ENCODE data around the gene COL21A1. TPM values are rescaled to one million over a fixed set of nuclear protein-coding genes. Genes with fewer than 3 reads are reported as not detected.

The COL21A1 gene
- total RNA-seq, 2 experiments from 2014 or later: not detected

DNA sequence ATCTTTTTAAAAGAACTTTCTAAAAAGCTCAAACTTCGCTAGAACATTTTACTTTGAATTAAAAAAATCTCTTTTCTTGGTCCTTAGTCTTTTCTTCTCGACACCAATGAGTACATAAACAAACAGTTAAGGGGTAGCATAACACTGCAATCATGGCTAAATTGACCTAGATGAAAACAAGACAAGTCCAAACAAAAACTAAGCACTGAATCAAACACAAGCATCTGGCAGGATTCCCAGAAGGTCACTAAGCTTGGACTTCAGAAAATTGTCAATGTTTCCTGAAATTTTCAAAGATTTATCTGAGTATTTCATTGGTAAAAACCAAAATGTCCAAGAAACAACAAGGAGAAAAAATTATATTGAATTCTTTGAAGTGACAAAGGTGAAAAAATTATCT lies 5.0 kb downstream of the COL21A1 start:
- no peak for DNase-seq
- H3K4me3 Mint-ChIP-seq: no peak overlapping the region
- Histone ChIP-seq H3K9me3 (ENCODE audit: control insufficient read depth in 1 of 2, insufficient read depth in 1 of 2, low read length in 2 of 2) (peaks cover 0 to 7% of the 10 kb centered on the region in 2 experiments), H3K4me1 (ENCODE audit: insufficient read depth, low read length) (no peaks in the 10 kb centered on the region), H3K27me3 (ENCODE audit: control insufficient read depth in 1 of 2, insufficient read depth in 2 of 2, low read length in 2 of 2) (peaks cover 0 to 4% of the 10 kb centered on the region in 2 experiments), H3K27ac (ENCODE audit: low read depth in 1 of 2, low read length in 2 of 2) (no peak overlapping the region), H3K4me3 (ENCODE audit: low read length) (no peak overlapping the region), H3K36me3 (ENCODE audit: insufficient read depth, low read length) (no peaks in the 10 kb centered on the region)
- H3K9me3 Mint-ChIP-seq: no peaks in the 10 kb centered on the region
- H3K4me1 Mint-ChIP-seq (ENCODE audit: low read depth): no peaks in the 10 kb centered on the region
- H3K27ac Mint-ChIP-seq: no peak overlapping the region
- ATAC-seq (ENCODE audit: poor library complexity): no peak
- no peaks in the 10 kb centered on the region for H3K36me3 Mint-ChIP-seq (ENCODE audit: low read depth)
- peaks cover 11% of the 10 kb centered on the region for H3K27me3 Mint-ChIP-seq
- TF ChIP-seq, protein P1, sequence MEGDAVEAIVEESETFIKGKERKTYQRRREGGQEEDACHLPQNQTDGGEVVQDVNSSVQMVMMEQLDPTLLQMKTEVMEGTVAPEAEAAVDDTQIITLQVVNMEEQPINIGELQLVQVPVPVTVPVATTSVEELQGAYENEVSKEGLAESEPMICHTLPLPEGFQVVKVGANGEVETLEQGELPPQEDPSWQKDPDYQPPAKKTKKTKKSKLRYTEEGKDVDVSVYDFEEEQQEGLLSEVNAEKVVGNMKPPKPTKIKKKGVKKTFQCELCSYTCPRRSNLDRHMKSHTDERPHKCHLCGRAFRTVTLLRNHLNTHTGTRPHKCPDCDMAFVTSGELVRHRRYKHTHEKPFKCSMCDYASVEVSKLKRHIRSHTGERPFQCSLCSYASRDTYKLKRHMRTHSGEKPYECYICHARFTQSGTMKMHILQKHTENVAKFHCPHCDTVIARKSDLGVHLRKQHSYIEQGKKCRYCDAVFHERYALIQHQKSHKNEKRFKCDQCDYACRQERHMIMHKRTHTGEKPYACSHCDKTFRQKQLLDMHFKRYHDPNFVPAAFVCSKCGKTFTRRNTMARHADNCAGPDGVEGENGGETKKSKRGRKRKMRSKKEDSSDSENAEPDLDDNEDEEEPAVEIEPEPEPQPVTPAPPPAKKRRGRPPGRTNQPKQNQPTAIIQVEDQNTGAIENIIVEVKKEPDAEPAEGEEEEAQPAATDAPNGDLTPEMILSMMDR (IDR thresholded peaks at IDR 0.05): no peak
- POLR2A ChIA-PET: no interaction called here
- intact Hi-C loops (cut with DNase I, micrococcal nuclease): no loop called here
- CTCF ChIA-PET: no interaction called here

DNA sequence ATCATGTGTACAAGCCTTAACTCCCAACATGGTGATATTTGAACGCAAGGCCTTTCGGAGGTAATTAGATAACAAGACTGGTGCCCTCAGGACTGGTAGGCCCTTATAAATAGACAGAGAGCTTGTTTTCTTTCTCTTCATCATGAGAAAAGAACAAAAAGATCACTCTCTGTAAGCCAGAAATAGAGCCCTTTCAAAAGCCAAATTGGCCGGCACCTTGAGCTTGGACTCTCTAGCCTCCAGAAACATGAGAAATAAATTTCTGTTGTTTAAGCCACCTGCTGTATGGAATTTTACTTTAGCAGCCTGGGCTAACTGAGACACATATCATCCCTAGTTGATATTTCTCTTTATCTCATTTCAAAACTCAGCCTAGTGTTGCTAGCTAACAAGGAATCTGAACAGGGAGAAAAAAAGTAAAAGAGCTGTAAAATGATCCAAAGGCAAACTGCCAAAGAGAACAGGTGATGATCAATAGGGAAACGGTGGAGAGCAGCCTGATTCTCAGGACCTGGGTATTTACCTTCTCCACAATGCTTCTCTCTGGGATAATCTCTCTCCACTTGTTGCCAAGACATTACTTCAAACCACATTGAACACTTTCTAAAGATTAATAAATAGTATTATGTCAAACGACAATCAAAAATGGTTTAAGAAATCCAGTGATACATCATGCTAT lies 6.1 kb downstream of the COL21A1 start:
- ATAC-seq (ENCODE audit: poor library complexity) (no peak), DNase-seq (no peak)
- Histone ChIP-seq H3K27me3 (ENCODE audit: control insufficient read depth in 1 of 2, insufficient read depth in 2 of 2, low read length in 2 of 2) (no peaks in the 10 kb centered on the region), H3K4me3 (ENCODE audit: low read length) (no peak overlapping the region), H3K4me1 (ENCODE audit: insufficient read depth, low read length) (no peaks in the 10 kb centered on the region), H3K9me3 (ENCODE audit: control insufficient read depth in 1 of 2, insufficient read depth in 1 of 2, low read length in 2 of 2) (no peaks in the 10 kb centered on the region), H3K27ac (ENCODE audit: low read depth in 1 of 2, low read length in 2 of 2) (no peak overlapping the region), H3K36me3 (ENCODE audit: insufficient read depth, low read length) (no peaks in the 10 kb centered on the region)
- ChIA-PET POLR2A (interaction anchor here (0.6 kb wide), 1 partner anchor 81 kb away, joined by 3 read pairs; no protein-coding TSS in a partner anchor), CTCF (no interaction called here)
- H3K9me3 Mint-ChIP-seq: no peaks in the 10 kb centered on the region
- no peaks in the 10 kb centered on the region for H3K4me1 Mint-ChIP-seq (ENCODE audit: low read depth)
- TF ChIP-seq, protein P1 (IDR thresholded peaks at IDR 0.05): no peak
- no peak overlapping the region for H3K27ac Mint-ChIP-seq
- intact Hi-C loops (cut with DNase I, micrococcal nuclease): no loop called here
- peaks cover 9% of the 10 kb centered on the region for H3K27me3 Mint-ChIP-seq
- no peak overlapping the region for H3K4me3 Mint-ChIP-seq
- no peaks in the 10 kb centered on the region for H3K36me3 Mint-ChIP-seq (ENCODE audit: low read depth)

- ChIA-PET POLR2A (no interaction called here), CTCF (interaction anchor here (0.6 kb wide), 2 partner anchors 428 to 1106 kb away, joined by 3 read pairs; no protein-coding TSS in a partner anchor)
- ATAC-seq (ENCODE audit: poor library complexity) (no peak), DNase-seq (no peak)
- Mint-ChIP-seq H3K36me3 (ENCODE audit: low read depth) (no peaks in the 10 kb centered on the region), H3K9me3 (no peaks in the 10 kb centered on the region), H3K27me3 (no peaks in the 10 kb centered on the region), H3K4me1 (ENCODE audit: low read depth) (no peaks in the 10 kb centered on the region), H3K27ac (no peak overlapping the region), H3K4me3 (no peak overlapping the region)
- no peaks in the 10 kb centered on the region for H3K9me3 ChIP-seq (ENCODE audit: control insufficient read depth in 1 of 2, insufficient read depth in 1 of 2, low read length in 2 of 2)
- intact Hi-C loops (cut with DNase I, micrococcal nuclease): no loop called here
- H3K27me3 ChIP-seq (ENCODE audit: control insufficient read depth in 1 of 2, insufficient read depth in 2 of 2, low read length in 2 of 2): no peaks in the 10 kb centered on the region
- no peaks in the 10 kb centered on the region for H3K36me3 ChIP-seq (ENCODE audit: insufficient read depth, low read length)
- H3K4me3 ChIP-seq (ENCODE audit: low read length): no peak overlapping the region
- no peak overlapping the region for H3K27ac ChIP-seq (ENCODE audit: low read depth in 1 of 2, low read length in 2 of 2)
- no peaks in the 10 kb centered on the region for H3K4me1 ChIP-seq (ENCODE audit: insufficient read depth, low read length)
- TF ChIP-seq, protein P1 (IDR thresholded peaks at IDR 0.05): no peak
Measured at GRCh38 chr6:56238352-56238751, 9.0 kb downstream of the COL21A1 start.
